Suprapubic skin (tissue), 3 donors: ENCODE results near the gene CHCT1.

ENCODE experiments used
- CTCF ChIP-seq, 2 donors: fragments of 200-600 bp in 1 of 2; fragments of 450-650 bp in 1 of 2; sonication (generic) in 1 of 2; IDR thresholded peaks; one replicate each; pipeline ENCODE4 v1.5.1; 2016 to 2019; ENCODE audit warnings: antibody characterized with exemption in 2 of 2, mild to moderate bottlenecking in 1 of 2, moderate library complexity in 1 of 2
- EP300 ChIP-seq: sonication (generic); formaldehyde crosslinking; IDR thresholded peaks from one replicate; pipeline ENCODE4 v1.6.1; 2017; ENCODE audit warnings: antibody characterized with exemption
- POLR2A ChIP-seq, 2 donors: fragments of 450-650 bp; IDR thresholded peaks; one replicate each; pipeline ENCODE4 v1.6.1; 2017; ENCODE audit warnings: antibody characterized with exemption in 2 of 2, mild to moderate bottlenecking in 2 of 2, moderate library complexity in 2 of 2

- TF ChIP-seq EP300 = no peak
- TF ChIP-seq CTCF (IDR thresholded peaks at IDR 0.05) = no peak
- TF ChIP-seq POLR2A (IDR thresholded peaks at IDR 0.05) = no peak
Measured at GRCh38 chr17:60443713-60444112, 21.4 kb downstream of the CHCT1 start.
